SK-N-SH treated with all-trans-retinoic acid at 6 μM for 48 hours (cell line): Measurements from ENCODE around the gene PROCA1.

Source experiments
- ARNTL ChIP-seq: fragments of 450-650 bp; formaldehyde crosslinking; IDR thresholded peaks from 2 replicates; pipeline ENCODE4 v1.5.0; 2020; ENCODE audit warnings: low read depth, mild to moderate bottlenecking, moderate library complexity, borderline replicate concordance
- CREB5 ChIP-seq: fragments of 250-450 bp; sonication (Bioruptor Pico); IDR thresholded peaks from 2 replicates; pipeline ENCODE4 v1.5.1; 2020; ENCODE audit warnings: low read depth, mild to moderate bottlenecking, moderate library complexity
- CSDC2 ChIP-seq: fragments of 250-450 bp; sonication (Bioruptor Pico); IDR thresholded peaks from 2 replicates; pipeline ENCODE4 v1.5.0; 2020; ENCODE audit warnings: mild to moderate bottlenecking, moderate library complexity
- CSRNP3 ChIP-seq: fragments of 250-450 bp; sonication (Bioruptor Pico); IDR thresholded peaks from 2 replicates; pipeline ENCODE4 v1.5.1; 2021; ENCODE audit warnings: mild to moderate bottlenecking, moderate library complexity
- ESRRG ChIP-seq: fragments of 250-450 bp; sonication (Bioruptor Pico); IDR thresholded peaks from 2 replicates; pipeline ENCODE4 v1.6.1; 2021; ENCODE audit warnings: mild to moderate bottlenecking
- OSR1 ChIP-seq: fragments of 250-450 bp; sonication (Bioruptor Pico); IDR thresholded peaks from 2 replicates; pipeline ENCODE4 v1.8.0; 2022; ENCODE audit warnings: moderate library complexity, mild to moderate bottlenecking, inconsistent platforms
- PATZ1 ChIP-seq: fragments of 250-450 bp; sonication (Bioruptor Pico); IDR thresholded peaks from 2 replicates; pipeline ENCODE4 v1.8.0; 2020; ENCODE audit warnings: mild to moderate bottlenecking, moderate library complexity, borderline replicate concordance
- RARB ChIP-seq: fragments of 250-450 bp; sonication (Bioruptor Pico); IDR thresholded peaks from 2 replicates; pipeline ENCODE4 v1.8.0; 2021; ENCODE audit warnings: mild to moderate bottlenecking, moderate library complexity
- SNAI2 ChIP-seq: fragments of 250-450 bp; sonication (Bioruptor Pico); IDR thresholded peaks from 2 replicates; pipeline ENCODE4 v1.5.0; 2020; ENCODE audit warnings: mild to moderate bottlenecking, moderate library complexity

- TF ChIP-seq ARNTL (CRISPR knock-in tag) (no peak), CREB5 (CRISPR knock-in tag) (no peak), RARB (CRISPR knock-in tag) (no peak), SNAI2 (CRISPR knock-in tag) (no peak), OSR1 (no peak), CSDC2 (CRISPR knock-in tag) (no peak), ESRRG (CRISPR knock-in tag) (no peak), PATZ1 (CRISPR knock-in tag) (no peak), CSRNP3 (CRISPR knock-in tag) (no peak)
Measured at GRCh38 chr17:28667870-28668269, 43.8 kb downstream of the PROCA1 start.
